WTC11 (cell line): ENCODE results near the gene ALK. TPM values are rescaled to one million over a fixed set of nuclear protein-coding genes. Genes with fewer than 3 reads are reported as not detected.

Source experiments
- ATAC-seq: fragments of 200-7000 bp; cut with Tn5 transposase; 2 replicates; pipeline ENCODE4 v1.10.0; 2021; ENCODE audit warnings: mild to moderate bottlenecking, moderate library complexity
- CTCF ChIA-PET: fragments of 300-600 bp; sonication (Branson Sonifier 250); formaldehyde crosslinking; loops from one replicate; lab custom pipeline; 2021; ENCODE audit warnings: antibody characterized with exemption; lab: Charles Lee
- POLR2A ChIA-PET: fragments of 350-600 bp; sonication (Branson Sonifier 250); formaldehyde crosslinking; loops from one replicate; lab custom pipeline; 2021; ENCODE audit warnings: antibody characterized with exemption; lab: Charles Lee
- DNase-seq: peaks from one replicate; pipeline ENCODE4 v3.0.0; 2021; ENCODE audit warnings: low spot score
- H3K27ac Mint-ChIP-seq: 2 replicates; pipeline ENCODE4 v1.8.0; 2021; ENCODE audit warnings: mixed read lengths
- H3K27me3 Mint-ChIP-seq: 2 replicates; pipeline ENCODE4 v1.8.0; 2021; ENCODE audit warnings: low read depth, mild to moderate bottlenecking, moderate library complexity, mixed read lengths
- H3K36me3 Mint-ChIP-seq: 2 replicates; pipeline ENCODE4 v1.8.0; 2021; ENCODE audit warnings: mixed read lengths
- H3K4me1 Mint-ChIP-seq: 2 replicates; pipeline ENCODE4 v1.8.0; 2022; ENCODE audit warnings: mixed read lengths
- H3K4me3 Mint-ChIP-seq: 2 replicates; pipeline ENCODE4 v1.8.0; 2021; ENCODE audit warnings: mild to moderate bottlenecking, moderate library complexity, mixed read lengths
- H3K9me3 Mint-ChIP-seq: 2 replicates; pipeline ENCODE4 v1.8.0; 2021; ENCODE audit warnings: mixed read lengths
- CREM ChIP-seq: sonication (generic); formaldehyde crosslinking; IDR thresholded peaks from 2 replicates; pipeline ENCODE4 v1.8.1; 2022; ENCODE audit warnings: mild to moderate bottlenecking, missing genetic modification reagents, moderate library complexity
- ESRRA ChIP-seq: sonication (generic); formaldehyde crosslinking; IDR thresholded peaks from 2 replicates; pipeline ENCODE4 v1.8.1; 2022; ENCODE audit warnings: mild to moderate bottlenecking, missing genetic modification reagents, borderline replicate concordance
- ETV6 ChIP-seq: sonication (generic); formaldehyde crosslinking; IDR thresholded peaks from 2 replicates; pipeline ENCODE4 v1.8.1; 2022; ENCODE audit warnings: mild to moderate bottlenecking, missing genetic modification reagents
- JUN ChIP-seq: sonication (generic); formaldehyde crosslinking; IDR thresholded peaks from 2 replicates; pipeline ENCODE4 v1.8.0; 2023; ENCODE audit warnings: mild to moderate bottlenecking, missing genetic modification reagents
- SMAD4 ChIP-seq: sonication (generic); formaldehyde crosslinking; IDR thresholded peaks from 2 replicates; pipeline ENCODE4 v1.8.0; 2022; ENCODE audit warnings: mild to moderate bottlenecking, missing genetic modification reagents
- TEAD4 ChIP-seq: sonication (generic); formaldehyde crosslinking; IDR thresholded peaks from 2 replicates; pipeline ENCODE4 v1.8.0; 2022; ENCODE audit warnings: mild to moderate bottlenecking, missing genetic modification reagents
- TP53 ChIP-seq: sonication (generic); formaldehyde crosslinking; IDR thresholded peaks from 2 replicates; pipeline ENCODE4 v1.8.1; 2023; ENCODE audit warnings: mild to moderate bottlenecking, missing genetic modification reagents
- ZNF263 ChIP-seq: sonication (generic); formaldehyde crosslinking; IDR thresholded peaks from 2 replicates; pipeline ENCODE4 v1.8.1; 2022; ENCODE audit warnings: low read depth, mild to moderate bottlenecking, moderate library complexity, missing genetic modification reagents
- ZNF396 ChIP-seq: fragments of 250-450 bp; sonication (Bioruptor Pico); IDR thresholded peaks from 2 replicates; pipeline ENCODE4 v1.8.0; 2021; ENCODE audit warnings: mild to moderate bottlenecking, moderate library complexity, borderline replicate concordance
- total RNA-seq: library from RNA; stranded (reverse); gene quantifications from 3 replicates; pipeline ENCODE4 v1.2.3, GENCODE V29; 2021
- TF ChIP-seq, protein P1 (sequence below): fragments of 250-450 bp; sonication (Bioruptor Pico); IDR thresholded peaks from 2 replicates; pipeline ENCODE4 v1.8.0; 2021; ENCODE audit warnings: mild to moderate bottlenecking
- TF ChIP-seq, protein P2 (sequence below): sonication (generic); formaldehyde crosslinking; IDR thresholded peaks from 2 replicates; pipeline ENCODE4 v1.8.1; 2022; ENCODE audit warnings: low read depth, missing genetic modification reagents, borderline replicate concordance
- TF ChIP-seq, protein P3 (sequence below): sonication (generic); formaldehyde crosslinking; IDR thresholded peaks from 2 replicates; pipeline ENCODE4 v1.8.0; 2022; ENCODE audit warnings: mild to moderate bottlenecking, missing genetic modification reagents
- TF ChIP-seq, protein P4 (sequence below): sonication (generic); formaldehyde crosslinking; IDR thresholded peaks from 2 replicates; pipeline ENCODE4 v1.8.1; 2022; ENCODE audit warnings: mild to moderate bottlenecking, missing genetic modification reagents, moderate library complexity, borderline replicate concordance
- TF ChIP-seq, protein P5 (sequence below): sonication (generic); formaldehyde crosslinking; conservative IDR thresholded peaks from 2 replicates; pipeline ENCODE4 v1.8.1; 2022; ENCODE audit warnings: mild to moderate bottlenecking, missing genetic modification reagents
- TF ChIP-seq, protein P6 (sequence below): sonication (generic); formaldehyde crosslinking; IDR thresholded peaks from 2 replicates; pipeline ENCODE4 v1.8.1; 2022; ENCODE audit warnings: missing genetic modification reagents, borderline replicate concordance
- TF ChIP-seq, protein P7 (sequence below): fragments of 250-450 bp; sonication (Bioruptor Pico); conservative IDR thresholded peaks from 2 replicates; pipeline ENCODE4 v1.9.0; 2021; ENCODE audit warnings: mild to moderate bottlenecking
- TF ChIP-seq, protein P8 (sequence below): sonication (generic); formaldehyde crosslinking; IDR thresholded peaks from 2 replicates; pipeline ENCODE4 v1.8.0; 2023; ENCODE audit warnings: missing genetic modification reagents
- TF ChIP-seq, protein P9 (sequence below): sonication (generic); formaldehyde crosslinking; IDR thresholded peaks from 2 replicates; pipeline ENCODE4 v1.8.0; 2023; ENCODE audit warnings: mild to moderate bottlenecking, missing genetic modification reagents
- TF ChIP-seq, protein P10 (sequence below): sonication (generic); formaldehyde crosslinking; IDR thresholded peaks from 2 replicates; pipeline ENCODE4 v1.8.0; 2022; ENCODE audit warnings: mild to moderate bottlenecking, missing genetic modification reagents

Gene ALK
- total RNA-seq, 1 experiment from 2014 or later = not detected

DNA sequence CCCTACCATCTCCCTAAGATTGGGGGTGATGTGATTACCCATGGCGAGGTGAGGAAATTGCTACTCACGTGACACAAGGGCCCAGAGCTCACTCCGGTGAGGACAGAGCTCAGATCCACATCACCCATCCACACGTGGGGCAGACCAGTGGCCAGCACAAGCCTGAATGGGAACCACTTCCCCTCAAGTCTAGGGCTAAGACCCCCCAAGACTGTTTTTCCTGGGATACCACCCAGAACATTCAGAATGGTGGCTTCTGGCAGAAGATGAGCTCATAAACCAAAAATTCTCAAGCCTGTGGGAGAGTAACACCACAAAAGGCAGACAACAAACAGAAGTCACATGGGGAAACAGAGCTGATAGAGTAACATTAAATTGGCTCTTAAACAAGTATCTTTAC is 321.4 kb downstream of the ALK start (continued):
- no peak for TF ChIP-seq CREM (CRISPR knock-in tag)
- TF ChIP-seq, protein P1, sequence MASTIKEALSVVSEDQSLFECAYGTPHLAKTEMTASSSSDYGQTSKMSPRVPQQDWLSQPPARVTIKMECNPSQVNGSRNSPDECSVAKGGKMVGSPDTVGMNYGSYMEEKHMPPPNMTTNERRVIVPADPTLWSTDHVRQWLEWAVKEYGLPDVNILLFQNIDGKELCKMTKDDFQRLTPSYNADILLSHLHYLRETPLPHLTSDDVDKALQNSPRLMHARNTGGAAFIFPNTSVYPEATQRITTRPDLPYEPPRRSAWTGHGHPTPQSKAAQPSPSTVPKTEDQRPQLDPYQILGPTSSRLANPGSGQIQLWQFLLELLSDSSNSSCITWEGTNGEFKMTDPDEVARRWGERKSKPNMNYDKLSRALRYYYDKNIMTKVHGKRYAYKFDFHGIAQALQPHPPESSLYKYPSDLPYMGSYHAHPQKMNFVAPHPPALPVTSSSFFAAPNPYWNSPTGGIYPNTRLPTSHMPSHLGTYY (CRISPR knock-in tag) = no peak

DNA sequence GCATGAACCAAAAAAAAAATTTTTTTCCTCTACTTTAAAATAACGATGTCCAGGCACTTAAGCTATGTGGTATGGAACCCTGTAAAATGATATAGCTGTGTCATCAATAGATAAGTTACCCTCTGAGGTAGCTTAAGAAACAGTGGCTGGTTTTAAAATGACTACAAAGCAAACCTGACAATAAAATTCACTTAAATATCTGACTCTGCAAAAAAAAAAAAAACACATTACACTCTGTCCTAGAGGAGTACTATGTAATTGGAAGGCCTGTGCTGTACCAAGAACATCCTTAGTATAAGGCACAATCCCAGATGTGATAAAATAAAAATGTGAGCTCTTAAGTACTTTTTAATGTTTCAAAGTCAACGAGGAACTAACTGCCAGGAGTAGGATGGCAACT is 322.4 kb downstream of the ALK start:
- no peak overlapping the region for H3K27ac Mint-ChIP-seq
- CTCF ChIA-PET = interaction anchor here (0.7 kb wide), 1 partner anchor 640 kb away, joined by 3 read pairs; no protein-coding TSS in a partner anchor
- H3K36me3 Mint-ChIP-seq = no peaks in the 10 kb centered on the region
- DNase-seq = no peak
- H3K4me1 Mint-ChIP-seq = peaks cover 31% of the 10 kb centered on the region
- peaks cover 12% of the 10 kb centered on the region for H3K9me3 Mint-ChIP-seq
- H3K27me3 Mint-ChIP-seq = no peaks in the 10 kb centered on the region; the same call in 1 of the 2 replicates
- no peak for ATAC-seq
- POLR2A ChIA-PET = no interaction called here
- H3K4me3 Mint-ChIP-seq = no peak overlapping the region
- TF ChIP-seq JUN (no peak), TEAD4 (CRISPR knock-in tag) (no peak), SMAD4 (no peak), CREM (CRISPR knock-in tag) (no peak), TP53 (no peak), ESRRA (no peak), ETV6 (CRISPR knock-in tag) (no peak), ZNF263 (CRISPR knock-in tag) (no peak), ZNF396 (CRISPR knock-in tag) (no peak)
- TF ChIP-seq, protein P2, sequence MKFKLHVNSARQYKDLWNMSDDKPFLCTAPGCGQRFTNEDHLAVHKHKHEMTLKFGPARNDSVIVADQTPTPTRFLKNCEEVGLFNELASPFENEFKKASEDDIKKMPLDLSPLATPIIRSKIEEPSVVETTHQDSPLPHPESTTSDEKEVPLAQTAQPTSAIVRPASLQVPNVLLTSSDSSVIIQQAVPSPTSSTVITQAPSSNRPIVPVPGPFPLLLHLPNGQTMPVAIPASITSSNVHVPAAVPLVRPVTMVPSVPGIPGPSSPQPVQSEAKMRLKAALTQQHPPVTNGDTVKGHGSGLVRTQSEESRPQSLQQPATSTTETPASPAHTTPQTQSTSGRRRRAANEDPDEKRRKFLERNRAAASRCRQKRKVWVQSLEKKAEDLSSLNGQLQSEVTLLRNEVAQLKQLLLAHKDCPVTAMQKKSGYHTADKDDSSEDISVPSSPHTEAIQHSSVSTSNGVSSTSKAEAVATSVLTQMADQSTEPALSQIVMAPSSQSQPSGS (CRISPR knock-in tag) = no peak
- TF ChIP-seq, protein P3, sequence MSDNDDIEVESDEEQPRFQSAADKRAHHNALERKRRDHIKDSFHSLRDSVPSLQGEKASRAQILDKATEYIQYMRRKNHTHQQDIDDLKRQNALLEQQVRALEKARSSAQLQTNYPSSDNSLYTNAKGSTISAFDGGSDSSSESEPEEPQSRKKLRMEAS (CRISPR knock-in tag) = no peak
- TF ChIP-seq, protein P4, sequence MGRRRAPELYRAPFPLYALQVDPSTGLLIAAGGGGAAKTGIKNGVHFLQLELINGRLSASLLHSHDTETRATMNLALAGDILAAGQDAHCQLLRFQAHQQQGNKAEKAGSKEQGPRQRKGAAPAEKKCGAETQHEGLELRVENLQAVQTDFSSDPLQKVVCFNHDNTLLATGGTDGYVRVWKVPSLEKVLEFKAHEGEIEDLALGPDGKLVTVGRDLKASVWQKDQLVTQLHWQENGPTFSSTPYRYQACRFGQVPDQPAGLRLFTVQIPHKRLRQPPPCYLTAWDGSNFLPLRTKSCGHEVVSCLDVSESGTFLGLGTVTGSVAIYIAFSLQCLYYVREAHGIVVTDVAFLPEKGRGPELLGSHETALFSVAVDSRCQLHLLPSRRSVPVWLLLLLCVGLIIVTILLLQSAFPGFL (CRISPR knock-in tag) = no peak
- TF ChIP-seq, protein P5, sequence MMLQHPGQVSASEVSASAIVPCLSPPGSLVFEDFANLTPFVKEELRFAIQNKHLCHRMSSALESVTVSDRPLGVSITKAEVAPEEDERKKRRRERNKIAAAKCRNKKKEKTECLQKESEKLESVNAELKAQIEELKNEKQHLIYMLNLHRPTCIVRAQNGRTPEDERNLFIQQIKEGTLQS (CRISPR knock-in tag) = no peak
- TF ChIP-seq, protein P6, sequence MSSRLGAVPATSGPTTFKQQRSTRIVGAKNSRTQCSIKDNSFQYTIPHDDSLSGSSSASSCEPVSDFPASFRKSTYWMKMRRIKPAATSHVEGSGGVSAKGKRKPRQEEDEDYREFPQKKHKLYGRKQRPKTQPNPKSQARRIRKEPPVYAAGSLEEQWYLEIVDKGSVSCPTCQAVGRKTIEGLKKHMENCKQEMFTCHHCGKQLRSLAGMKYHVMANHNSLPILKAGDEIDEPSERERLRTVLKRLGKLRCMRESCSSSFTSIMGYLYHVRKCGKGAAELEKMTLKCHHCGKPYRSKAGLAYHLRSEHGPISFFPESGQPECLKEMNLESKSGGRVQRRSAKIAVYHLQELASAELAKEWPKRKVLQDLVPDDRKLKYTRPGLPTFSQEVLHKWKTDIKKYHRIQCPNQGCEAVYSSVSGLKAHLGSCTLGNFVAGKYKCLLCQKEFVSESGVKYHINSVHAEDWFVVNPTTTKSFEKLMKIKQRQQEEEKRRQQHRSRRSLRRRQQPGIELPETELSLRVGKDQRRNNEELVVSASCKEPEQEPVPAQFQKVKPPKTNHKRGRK (CRISPR knock-in tag) = no peak
- TF ChIP-seq, protein P7, sequence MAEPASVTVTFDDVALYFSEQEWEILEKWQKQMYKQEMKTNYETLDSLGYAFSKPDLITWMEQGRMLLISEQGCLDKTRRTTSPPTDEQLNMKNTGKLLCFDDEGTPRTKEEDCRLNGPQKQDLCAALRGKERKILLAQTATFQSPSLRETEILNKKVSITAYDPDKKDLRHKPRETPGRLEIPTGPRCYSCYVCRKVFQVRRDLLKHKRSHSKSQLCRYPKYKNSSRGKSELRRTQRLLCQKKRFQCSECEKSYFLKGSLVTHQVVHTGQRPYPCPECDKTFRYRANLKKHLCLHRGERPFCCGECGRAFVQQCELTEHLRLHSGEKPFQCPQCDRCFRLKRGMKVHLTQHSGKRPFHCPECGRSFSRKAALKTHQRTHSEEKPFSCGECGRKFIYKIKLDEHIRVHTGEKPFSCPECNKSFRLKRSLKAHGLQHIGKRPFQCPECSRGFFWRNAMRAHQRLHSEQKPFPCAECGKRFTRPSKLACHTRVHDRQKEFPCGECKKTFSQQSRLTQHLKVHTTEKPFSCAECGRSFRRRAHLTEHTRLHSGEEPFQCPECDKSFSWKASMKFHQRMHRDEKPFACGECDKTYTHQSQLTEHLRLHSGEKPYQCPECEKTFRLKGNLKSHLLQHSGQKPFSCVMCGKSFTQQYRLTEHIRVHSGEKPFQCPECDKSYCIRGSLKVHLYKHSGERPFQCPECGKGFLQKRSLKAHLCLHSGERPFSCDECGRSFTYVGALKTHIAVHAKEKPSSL (CRISPR knock-in tag) = no peak
- TF ChIP-seq, protein P8, sequence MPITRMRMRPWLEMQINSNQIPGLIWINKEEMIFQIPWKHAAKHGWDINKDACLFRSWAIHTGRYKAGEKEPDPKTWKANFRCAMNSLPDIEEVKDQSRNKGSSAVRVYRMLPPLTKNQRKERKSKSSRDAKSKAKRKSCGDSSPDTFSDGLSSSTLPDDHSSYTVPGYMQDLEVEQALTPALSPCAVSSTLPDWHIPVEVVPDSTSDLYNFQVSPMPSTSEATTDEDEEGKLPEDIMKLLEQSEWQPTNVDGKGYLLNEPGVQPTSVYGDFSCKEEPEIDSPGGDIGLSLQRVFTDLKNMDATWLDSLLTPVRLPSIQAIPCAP = no peak
- TF ChIP-seq, protein P9, sequence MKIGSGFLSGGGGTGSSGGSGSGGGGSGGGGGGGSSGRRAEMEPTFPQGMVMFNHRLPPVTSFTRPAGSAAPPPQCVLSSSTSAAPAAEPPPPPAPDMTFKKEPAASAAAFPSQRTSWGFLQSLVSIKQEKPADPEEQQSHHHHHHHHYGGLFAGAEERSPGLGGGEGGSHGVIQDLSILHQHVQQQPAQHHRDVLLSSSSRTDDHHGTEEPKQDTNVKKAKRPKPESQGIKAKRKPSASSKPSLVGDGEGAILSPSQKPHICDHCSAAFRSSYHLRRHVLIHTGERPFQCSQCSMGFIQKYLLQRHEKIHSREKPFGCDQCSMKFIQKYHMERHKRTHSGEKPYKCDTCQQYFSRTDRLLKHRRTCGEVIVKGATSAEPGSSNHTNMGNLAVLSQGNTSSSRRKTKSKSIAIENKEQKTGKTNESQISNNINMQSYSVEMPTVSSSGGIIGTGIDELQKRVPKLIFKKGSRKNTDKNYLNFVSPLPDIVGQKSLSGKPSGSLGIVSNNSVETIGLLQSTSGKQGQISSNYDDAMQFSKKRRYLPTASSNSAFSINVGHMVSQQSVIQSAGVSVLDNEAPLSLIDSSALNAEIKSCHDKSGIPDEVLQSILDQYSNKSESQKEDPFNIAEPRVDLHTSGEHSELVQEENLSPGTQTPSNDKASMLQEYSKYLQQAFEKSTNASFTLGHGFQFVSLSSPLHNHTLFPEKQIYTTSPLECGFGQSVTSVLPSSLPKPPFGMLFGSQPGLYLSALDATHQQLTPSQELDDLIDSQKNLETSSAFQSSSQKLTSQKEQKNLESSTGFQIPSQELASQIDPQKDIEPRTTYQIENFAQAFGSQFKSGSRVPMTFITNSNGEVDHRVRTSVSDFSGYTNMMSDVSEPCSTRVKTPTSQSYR = no peak
- TF ChIP-seq, protein P10, sequence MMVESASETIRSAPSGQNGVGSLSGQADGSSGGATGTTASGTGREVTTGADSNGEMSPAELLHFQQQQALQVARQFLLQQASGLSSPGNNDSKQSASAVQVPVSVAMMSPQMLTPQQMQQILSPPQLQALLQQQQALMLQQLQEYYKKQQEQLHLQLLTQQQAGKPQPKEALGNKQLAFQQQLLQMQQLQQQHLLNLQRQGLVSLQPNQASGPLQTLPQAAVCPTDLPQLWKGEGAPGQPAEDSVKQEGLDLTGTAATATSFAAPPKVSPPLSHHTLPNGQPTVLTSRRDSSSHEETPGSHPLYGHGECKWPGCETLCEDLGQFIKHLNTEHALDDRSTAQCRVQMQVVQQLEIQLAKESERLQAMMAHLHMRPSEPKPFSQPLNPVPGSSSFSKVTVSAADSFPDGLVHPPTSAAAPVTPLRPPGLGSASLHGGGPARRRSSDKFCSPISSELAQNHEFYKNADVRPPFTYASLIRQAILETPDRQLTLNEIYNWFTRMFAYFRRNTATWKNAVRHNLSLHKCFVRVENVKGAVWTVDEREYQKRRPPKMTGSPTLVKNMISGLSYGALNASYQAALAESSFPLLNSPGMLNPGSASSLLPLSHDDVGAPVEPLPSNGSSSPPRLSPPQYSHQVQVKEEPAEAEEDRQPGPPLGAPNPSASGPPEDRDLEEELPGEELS (CRISPR knock-in tag) = no peak
